IMR-90 (cell line): ENCODE measurements around the gene CIBAR2.

ENCODE experiments used
- BHLHE40 ChIP-seq: fragments of 150-350 bp; IDR thresholded peaks from 2 replicates; pipeline ENCODE4 v1.6.1; 2016; ENCODE audit warnings: mild to moderate bottlenecking, low read depth, low read length
- CEBPB ChIP-seq: IDR thresholded peaks from 2 replicates; pipeline ENCODE4 v1.6.1; 2012; ENCODE audit warnings: low read depth, low read length, improper control_type of control experiment
- CHD1 ChIP-seq: IDR thresholded peaks from 2 replicates; pipeline ENCODE4 v1.6.1; 2012; ENCODE audit warnings: low read depth, low read length, improper control_type of control experiment
- MAFK ChIP-seq: IDR thresholded peaks from 2 replicates; pipeline ENCODE4 v1.6.1; 2012; ENCODE audit warnings: low read depth, low read length, improper control_type of control experiment
- MAZ ChIP-seq: IDR thresholded peaks from 2 replicates; pipeline ENCODE4 v1.6.1; 2012; ENCODE audit warnings: low read depth, mild to moderate bottlenecking, low read length, improper control_type of control experiment, moderate library complexity, borderline replicate concordance
- MXI1 ChIP-seq: IDR thresholded peaks from 2 replicates; pipeline ENCODE4 v1.6.1; 2012; ENCODE audit warnings: low read depth, mild to moderate bottlenecking, low read length, moderate library complexity, borderline replicate concordance
- POLR2A ChIP-seq: IDR thresholded peaks from 2 replicates; pipeline ENCODE4 v1.6.1; 2012; ENCODE audit warnings: mild to moderate bottlenecking, low read depth, low read length
- RAD21 ChIP-seq: IDR thresholded peaks from 2 replicates; pipeline ENCODE4 v1.6.1; 2012; ENCODE audit warnings: low read length, improper control_type of control experiment
- RCOR1 ChIP-seq: IDR thresholded peaks from 2 replicates; pipeline ENCODE4 v1.6.1; 2012; ENCODE audit warnings: mild to moderate bottlenecking, low read length, improper control_type of control experiment; ENCODE audit not compliant: insufficient replicate concordance
- RFX5 ChIP-seq: IDR thresholded peaks from 2 replicates; pipeline ENCODE4 v1.8.0; 2012; ENCODE audit warnings: low read depth, mild to moderate bottlenecking, low read length, moderate library complexity
- SMC3 ChIP-seq: fragments of 150-350 bp; IDR thresholded peaks from 2 replicates; pipeline ENCODE4 v1.6.1; 2016; ENCODE audit warnings: low read depth, mild to moderate bottlenecking, antibody characterized with exemption, low read length, moderate library complexity
- TF ChIP-seq, protein P1 (sequence below): conservative IDR thresholded peaks from 2 replicates; pipeline ENCODE4 v1.5.1; 2012; ENCODE audit warnings: mild to moderate bottlenecking, low read depth, low read length, improper control_type of control experiment
- TF ChIP-seq, protein P2 (sequence below): fragments of 150-350 bp; IDR thresholded peaks from 2 replicates; pipeline ENCODE4 v1.6.1; 2016; ENCODE audit warnings: low read depth, mild to moderate bottlenecking, low read length, moderate library complexity, borderline replicate concordance
- TF ChIP-seq, protein P3 (sequence below): fragments of 150-350 bp; IDR thresholded peaks from 2 replicates; pipeline ENCODE4 v1.6.1; 2017; ENCODE audit warnings: mild to moderate bottlenecking, antibody characterized with exemption, low read length, low read depth

DNA sequence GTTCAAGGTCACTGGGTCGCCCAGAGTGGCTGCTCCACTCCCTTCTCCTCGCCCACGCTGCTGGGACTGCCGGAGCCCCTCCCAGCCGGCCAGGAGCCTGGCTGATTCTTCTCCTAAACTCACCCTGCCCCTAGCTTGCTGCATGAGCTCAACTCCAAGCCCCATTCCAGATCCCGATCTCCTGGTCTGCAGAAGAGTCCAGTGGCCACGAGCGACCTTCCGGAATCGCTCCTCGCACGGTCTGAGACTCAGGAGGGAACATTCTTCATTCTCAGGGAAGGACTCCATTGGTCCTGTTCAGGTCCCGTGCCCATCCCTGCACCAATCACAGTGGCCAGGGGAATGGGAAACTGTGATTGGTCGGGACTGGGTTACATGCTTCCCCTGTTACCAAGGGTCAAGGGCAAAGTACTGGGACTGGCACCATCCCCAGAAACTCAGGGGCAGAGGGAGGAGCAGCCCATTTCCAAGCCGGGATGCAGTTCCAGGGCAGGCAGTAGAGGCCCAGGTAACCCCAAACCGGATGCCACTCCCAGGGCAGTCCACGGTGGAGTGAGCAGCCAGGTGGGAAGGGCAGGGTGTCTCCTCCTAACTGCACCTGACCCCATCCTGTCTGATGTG lies 24.5 kb upstream of the CIBAR2 start:
- TF ChIP-seq RAD21: no peak
- TF ChIP-seq, protein P1, sequence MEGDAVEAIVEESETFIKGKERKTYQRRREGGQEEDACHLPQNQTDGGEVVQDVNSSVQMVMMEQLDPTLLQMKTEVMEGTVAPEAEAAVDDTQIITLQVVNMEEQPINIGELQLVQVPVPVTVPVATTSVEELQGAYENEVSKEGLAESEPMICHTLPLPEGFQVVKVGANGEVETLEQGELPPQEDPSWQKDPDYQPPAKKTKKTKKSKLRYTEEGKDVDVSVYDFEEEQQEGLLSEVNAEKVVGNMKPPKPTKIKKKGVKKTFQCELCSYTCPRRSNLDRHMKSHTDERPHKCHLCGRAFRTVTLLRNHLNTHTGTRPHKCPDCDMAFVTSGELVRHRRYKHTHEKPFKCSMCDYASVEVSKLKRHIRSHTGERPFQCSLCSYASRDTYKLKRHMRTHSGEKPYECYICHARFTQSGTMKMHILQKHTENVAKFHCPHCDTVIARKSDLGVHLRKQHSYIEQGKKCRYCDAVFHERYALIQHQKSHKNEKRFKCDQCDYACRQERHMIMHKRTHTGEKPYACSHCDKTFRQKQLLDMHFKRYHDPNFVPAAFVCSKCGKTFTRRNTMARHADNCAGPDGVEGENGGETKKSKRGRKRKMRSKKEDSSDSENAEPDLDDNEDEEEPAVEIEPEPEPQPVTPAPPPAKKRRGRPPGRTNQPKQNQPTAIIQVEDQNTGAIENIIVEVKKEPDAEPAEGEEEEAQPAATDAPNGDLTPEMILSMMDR: no peak
- no peak for TF ChIP-seq POLR2A
- TF ChIP-seq RCOR1: no peak
- no peak for TF ChIP-seq RFX5
- TF ChIP-seq MAFK: no peak
- TF ChIP-seq CHD1: no peak
- no peak for TF ChIP-seq MXI1
- TF ChIP-seq, protein P2, sequence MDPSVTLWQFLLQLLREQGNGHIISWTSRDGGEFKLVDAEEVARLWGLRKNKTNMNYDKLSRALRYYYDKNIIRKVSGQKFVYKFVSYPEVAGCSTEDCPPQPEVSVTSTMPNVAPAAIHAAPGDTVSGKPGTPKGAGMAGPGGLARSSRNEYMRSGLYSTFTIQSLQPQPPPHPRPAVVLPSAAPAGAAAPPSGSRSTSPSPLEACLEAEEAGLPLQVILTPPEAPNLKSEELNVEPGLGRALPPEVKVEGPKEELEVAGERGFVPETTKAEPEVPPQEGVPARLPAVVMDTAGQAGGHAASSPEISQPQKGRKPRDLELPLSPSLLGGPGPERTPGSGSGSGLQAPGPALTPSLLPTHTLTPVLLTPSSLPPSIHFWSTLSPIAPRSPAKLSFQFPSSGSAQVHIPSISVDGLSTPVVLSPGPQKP: no peak
- TF ChIP-seq BHLHE40: no peak
- TF ChIP-seq MAZ: no peak
- TF ChIP-seq CEBPB: no peak
- TF ChIP-seq, protein P3, sequence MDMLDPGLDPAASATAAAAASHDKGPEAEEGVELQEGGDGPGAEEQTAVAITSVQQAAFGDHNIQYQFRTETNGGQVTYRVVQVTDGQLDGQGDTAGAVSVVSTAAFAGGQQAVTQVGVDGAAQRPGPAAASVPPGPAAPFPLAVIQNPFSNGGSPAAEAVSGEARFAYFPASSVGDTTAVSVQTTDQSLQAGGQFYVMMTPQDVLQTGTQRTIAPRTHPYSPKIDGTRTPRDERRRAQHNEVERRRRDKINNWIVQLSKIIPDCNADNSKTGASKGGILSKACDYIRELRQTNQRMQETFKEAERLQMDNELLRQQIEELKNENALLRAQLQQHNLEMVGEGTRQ: peak; percentile 9; the same call in 1 of the 2 replicates
- TF ChIP-seq SMC3: no peak
